Breast epithelium (tissue), 3 donors: ENCODE data around the gene DNAJB5.

ENCODE experiments used
- CTCF ChIP-seq, 3 donors: fragments of 450-650 bp; IDR thresholded peaks; one replicate each; pipeline ENCODE4 v1.5.1; 2016 to 2017; ENCODE audit warnings: antibody characterized with exemption in 3 of 3, mild to moderate bottlenecking in 3 of 3, moderate library complexity in 3 of 3
- POLR2A ChIP-seq: fragments of 450-650 bp; IDR thresholded peaks from one replicate; pipeline ENCODE4 v1.6.1; 2016; ENCODE audit warnings: antibody characterized with exemption, mild to moderate bottlenecking, moderate library complexity

- no peak for TF ChIP-seq POLR2A
- no peak for TF ChIP-seq CTCF (IDR thresholded peaks at IDR 0.05)
Measured at GRCh38 chr9:34964458-34964857, 25.1 kb upstream of the DNAJB5 start.
